IMR-90 (cell line): ENCODE data around the gene MAEA. TPM values are rescaled to one million over a fixed set of nuclear protein-coding genes. Genes with fewer than 3 reads are reported as not detected.

Experiments used
- ATAC-seq: fragments of 200-7000 bp; cut with Tn5 transposase; 2 replicates; pipeline ENCODE4 v1.9.1; 2020; ENCODE audit warnings: low read depth, mild to moderate bottlenecking, moderate library complexity
- BruUV-seq: library from RNA; stranded (reverse); fragments of 400-500 nt; replicated peaks from 2 replicates; lab custom pipeline; 2021; lab: Mats Ljungman, UMichigan
- CTCF ChIA-PET: fragments of 300-600 bp; formaldehyde crosslinking; extraction: SDS; loops from one replicate; lab custom pipeline; 2021; ENCODE audit warnings: antibody characterized with exemption; lab: Yijun Ruan, JAX
- POLR2A ChIA-PET: fragments of 300-600 bp; sonication (Branson Sonifier 250); formaldehyde crosslinking; loops from one replicate; lab custom pipeline; 2022; ENCODE audit warnings: antibody characterized with exemption; ENCODE audit not compliant: unreplicated experiment; lab: Charles Lee
- DNase-seq: peaks from one replicate; pipeline ENCODE4 v3.0.0; 2013
- H2AFZ ChIP-seq: replicated peaks from 2 replicates; pipeline ENCODE3; 2013; ENCODE audit warnings: low read length, mild to moderate bottlenecking; ENCODE audit not compliant: poor library complexity
- H2AK5ac ChIP-seq: 2 replicates; pipeline ENCODE4 v1.6.1; 2013; ENCODE audit warnings: low read depth, low read length, inconsistent platforms
- H2AK9ac ChIP-seq: replicated peaks from 2 replicates; pipeline ENCODE3; 2013; ENCODE audit warnings: mild to moderate bottlenecking, low read depth, low read length, moderate library complexity; ENCODE audit not compliant: poor library complexity
- H2BK120ac ChIP-seq: 2 replicates; pipeline ENCODE4 v1.6.1; 2013; ENCODE audit warnings: low read depth, low read length, inconsistent platforms
- H2BK15ac ChIP-seq: 3 replicates; pipeline ENCODE4 v1.6.1; 2013; ENCODE audit warnings: low read depth, low read length, inconsistent platforms
- H2BK20ac ChIP-seq: 2 replicates; pipeline ENCODE4 v1.6.1; 2013; ENCODE audit warnings: low read depth, mild to moderate bottlenecking, inconsistent platforms, low read length, moderate library complexity
- H2BK5ac ChIP-seq: 2 replicates; pipeline ENCODE4 v1.6.1; 2013; ENCODE audit warnings: mild to moderate bottlenecking, low read depth, low read length, inconsistent platforms; ENCODE audit not compliant: poor library complexity, severe bottlenecking
- H3K14ac ChIP-seq: replicated peaks from 2 replicates; pipeline ENCODE4 v1.6.1; 2013; ENCODE audit warnings: low read depth, low read length, inconsistent platforms
- H3K18ac ChIP-seq: 2 replicates; pipeline ENCODE4 v1.6.1; 2013; ENCODE audit warnings: low read depth, low read length, control low read depth
- H3K23ac ChIP-seq: 2 replicates; pipeline ENCODE4 v1.6.1; 2013; ENCODE audit warnings: low read depth, low read length, inconsistent platforms
- H3K27ac ChIP-seq: 2 replicates; pipeline ENCODE4 v1.5.1; 2013; ENCODE audit warnings: mild to moderate bottlenecking, control low read depth, low read length; ENCODE audit not compliant: insufficient read depth
- H3K27me3 ChIP-seq: 2 replicates; pipeline ENCODE4 v1.6.1; 2013; ENCODE audit warnings: low read length; ENCODE audit not compliant: control insufficient read depth, insufficient read depth
- H3K36me3 ChIP-seq: 2 replicates; pipeline ENCODE4 v1.6.1; 2013; ENCODE audit warnings: low read length, mixed read lengths; ENCODE audit not compliant: control insufficient read depth, insufficient read depth
- H3K4ac ChIP-seq: 2 replicates; pipeline ENCODE4 v1.6.1; 2013; ENCODE audit warnings: low read depth, low read length, inconsistent platforms
- H3K4me1 ChIP-seq: 2 replicates; pipeline ENCODE4 v1.6.1; 2013; ENCODE audit warnings: low read length, mixed read lengths; ENCODE audit not compliant: control insufficient read depth, insufficient read depth
- H3K4me2 ChIP-seq: 2 replicates; pipeline ENCODE4 v1.6.1; 2013; ENCODE audit warnings: low read depth, mild to moderate bottlenecking, control low read depth, low read length, moderate library complexity
- H3K4me3 ChIP-seq: 2 replicates; pipeline ENCODE4 v1.5.1; 2013; ENCODE audit warnings: low read depth, mild to moderate bottlenecking, control low read depth, low read length, moderate library complexity; ENCODE audit not compliant: insufficient read depth
- H3K56ac ChIP-seq: 2 replicates; pipeline ENCODE4 v1.6.1; 2013; ENCODE audit warnings: low read length, inconsistent platforms; ENCODE audit not compliant: insufficient read depth; ENCODE audit errors: extremely low read depth
- H3K79me1 ChIP-seq, 2 experiments: 2 replicates each; pipeline ENCODE4 v1.6.1; 2013; ENCODE audit warnings: low read length in 2 of 2, inconsistent platforms in 1 of 2, low read depth in 1 of 2
- H3K9ac ChIP-seq: 2 replicates; pipeline ENCODE4 v1.6.1; 2013; ENCODE audit warnings: low read depth, low read length, control low read depth
- H3K9me1 ChIP-seq: 2 replicates; pipeline ENCODE4 v1.6.1; 2013; ENCODE audit warnings: low read length, inconsistent platforms; ENCODE audit not compliant: insufficient read depth
- H3K9me3 ChIP-seq: 2 replicates; pipeline ENCODE4 v1.6.1; 2013; ENCODE audit warnings: low read length; ENCODE audit not compliant: control insufficient read depth, insufficient read depth
- H4K20me1 ChIP-seq: 2 replicates; pipeline ENCODE4 v1.6.1; 2013; ENCODE audit warnings: low read length, inconsistent platforms; ENCODE audit not compliant: insufficient read depth
- H4K5ac ChIP-seq: 2 replicates; pipeline ENCODE4 v1.6.1; 2013; ENCODE audit warnings: mild to moderate bottlenecking, low read depth, low read length, control low read depth
- H4K8ac ChIP-seq, 2 experiments: 2 replicates each; pipeline ENCODE4 v1.6.1; 2013; ENCODE audit warnings: low read depth in 2 of 2, low read length in 2 of 2, control low read depth in 1 of 2, inconsistent platforms in 1 of 2
- H4K91ac ChIP-seq: 2 replicates; pipeline ENCODE4 v1.6.1; 2013; ENCODE audit warnings: low read depth, low read length, inconsistent platforms; ENCODE audit not compliant: insufficient read depth
- CHD1 ChIP-seq: IDR thresholded peaks from 2 replicates; pipeline ENCODE4 v1.6.1; 2012; ENCODE audit warnings: low read depth, low read length, improper control_type of control experiment
- MAZ ChIP-seq: IDR thresholded peaks from 2 replicates; pipeline ENCODE4 v1.6.1; 2012; ENCODE audit warnings: low read depth, mild to moderate bottlenecking, low read length, improper control_type of control experiment, moderate library complexity, borderline replicate concordance
- NFE2L2 ChIP-seq: fragments of 150-350 bp; IDR thresholded peaks from 2 replicates; pipeline ENCODE4 v1.6.1; 2016; ENCODE audit warnings: low read depth, mild to moderate bottlenecking, low read length
- POLR2A ChIP-seq: IDR thresholded peaks from 2 replicates; pipeline ENCODE4 v1.6.1; 2012; ENCODE audit warnings: mild to moderate bottlenecking, low read depth, low read length
- RFX5 ChIP-seq: IDR thresholded peaks from 2 replicates; pipeline ENCODE4 v1.8.0; 2012; ENCODE audit warnings: low read depth, mild to moderate bottlenecking, low read length, moderate library complexity
- WGBS, 2 experiments: methylation state at CpG; one replicate each; pipeline versions ENCODE4 v1.1.5 to v1.1.7; 2013; ENCODE audit warnings: missing lambda C conversion rate in 2 of 2; ENCODE audit not compliant: insufficient read length in 1 of 2; ENCODE audit errors: extremely low coverage in 2 of 2; 5-methylcytosine and 5-hydroxymethylcytosine counted together
- dilution Hi-C: fragments of 300-500 bp; cut with HindIII; formaldehyde crosslinking; loops from one replicate; pipeline ENCODE4 v1.14.3; 2018; ENCODE audit warnings: low sequenced_read_pairs; ENCODE audit not compliant: unreplicated experiment
- in situ Hi-C: fragments of 300-500 bp; cut with MboI; formaldehyde crosslinking; loops from 3 replicates; pipeline ENCODE4 v1.14.3; 2019; ENCODE audit warnings: low sequenced_read_pairs, inconsistent platforms, mixed read lengths
- intact Hi-C: fragments of 100-400 bp; cut with micrococcal nuclease; formaldehyde crosslinking; loops from 2 replicates; pipeline ENCODE4 v1.10.0; 2022
- polyA plus RNA-seq, 3 experiments: library from polyadenylated mRNA; depleted of rRNA; stranded (reverse); fragments of >200 nt; gene quantifications; 2 replicates each; pipeline ENCODE4 v1.2.3, GENCODE V29; 2012; ENCODE audit warnings: low replicate concordance in 1 of 3
- total RNA-seq: library from RNA; depleted of rRNA; stranded (reverse); fragments of >200 nt; gene quantifications from 2 replicates; pipeline ENCODE4 v1.2.3, GENCODE V29; 2012
- TF ChIP-seq, protein P1 (sequence below): conservative IDR thresholded peaks from 2 replicates; pipeline ENCODE4 v1.5.1; 2012; ENCODE audit warnings: mild to moderate bottlenecking, low read depth, low read length, improper control_type of control experiment
- TF ChIP-seq, protein P2 (sequence below): fragments of 150-350 bp; IDR thresholded peaks from 2 replicates; pipeline ENCODE4 v1.6.1; 2016; ENCODE audit warnings: low read depth, mild to moderate bottlenecking, low read length, moderate library complexity, borderline replicate concordance

The MAEA gene
- total and polyA plus RNA-seq, 2 of the 4 experiments (the other 2 are of a cell fraction) = 61.5 to 108 TPM

- H3K79me1 ChIP-seq = no peaks in the 10 kb centered on the region; a peak in 1 of 4 replicates
- H3K56ac ChIP-seq = no peak overlapping the region
- TF ChIP-seq, protein P1, sequence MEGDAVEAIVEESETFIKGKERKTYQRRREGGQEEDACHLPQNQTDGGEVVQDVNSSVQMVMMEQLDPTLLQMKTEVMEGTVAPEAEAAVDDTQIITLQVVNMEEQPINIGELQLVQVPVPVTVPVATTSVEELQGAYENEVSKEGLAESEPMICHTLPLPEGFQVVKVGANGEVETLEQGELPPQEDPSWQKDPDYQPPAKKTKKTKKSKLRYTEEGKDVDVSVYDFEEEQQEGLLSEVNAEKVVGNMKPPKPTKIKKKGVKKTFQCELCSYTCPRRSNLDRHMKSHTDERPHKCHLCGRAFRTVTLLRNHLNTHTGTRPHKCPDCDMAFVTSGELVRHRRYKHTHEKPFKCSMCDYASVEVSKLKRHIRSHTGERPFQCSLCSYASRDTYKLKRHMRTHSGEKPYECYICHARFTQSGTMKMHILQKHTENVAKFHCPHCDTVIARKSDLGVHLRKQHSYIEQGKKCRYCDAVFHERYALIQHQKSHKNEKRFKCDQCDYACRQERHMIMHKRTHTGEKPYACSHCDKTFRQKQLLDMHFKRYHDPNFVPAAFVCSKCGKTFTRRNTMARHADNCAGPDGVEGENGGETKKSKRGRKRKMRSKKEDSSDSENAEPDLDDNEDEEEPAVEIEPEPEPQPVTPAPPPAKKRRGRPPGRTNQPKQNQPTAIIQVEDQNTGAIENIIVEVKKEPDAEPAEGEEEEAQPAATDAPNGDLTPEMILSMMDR = no peak
- TF ChIP-seq CHD1 (no peak), NFE2L2 (no peak), RFX5 (no peak), POLR2A (no peak), MAZ (no peak)
- TF ChIP-seq, protein P2, sequence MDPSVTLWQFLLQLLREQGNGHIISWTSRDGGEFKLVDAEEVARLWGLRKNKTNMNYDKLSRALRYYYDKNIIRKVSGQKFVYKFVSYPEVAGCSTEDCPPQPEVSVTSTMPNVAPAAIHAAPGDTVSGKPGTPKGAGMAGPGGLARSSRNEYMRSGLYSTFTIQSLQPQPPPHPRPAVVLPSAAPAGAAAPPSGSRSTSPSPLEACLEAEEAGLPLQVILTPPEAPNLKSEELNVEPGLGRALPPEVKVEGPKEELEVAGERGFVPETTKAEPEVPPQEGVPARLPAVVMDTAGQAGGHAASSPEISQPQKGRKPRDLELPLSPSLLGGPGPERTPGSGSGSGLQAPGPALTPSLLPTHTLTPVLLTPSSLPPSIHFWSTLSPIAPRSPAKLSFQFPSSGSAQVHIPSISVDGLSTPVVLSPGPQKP = no peak
- no peak overlapping the region for H2BK20ac ChIP-seq
- H2AFZ ChIP-seq = no peak overlapping the region
- no peak overlapping the region for H2BK120ac ChIP-seq
- H3K4me2 ChIP-seq = no peak overlapping the region
- no peak overlapping the region for H4K5ac ChIP-seq
- no peak overlapping the region for H3K4me3 ChIP-seq
- no peak overlapping the region for H3K14ac ChIP-seq
- H4K91ac ChIP-seq = no peak overlapping the region
- dilution Hi-C loops (no loop called here), intact Hi-C loops (no loop called here), in situ Hi-C loops (no loop called here)
- H3K27ac ChIP-seq = no peak overlapping the region
- H3K36me3 ChIP-seq = no peaks in the 10 kb centered on the region
- no peak overlapping the region for H4K8ac ChIP-seq
- no peak for DNase-seq
- POLR2A ChIA-PET = no interaction called here
- no peak overlapping the region for H2BK15ac ChIP-seq
- CTCF ChIA-PET = no interaction called here
- no TSS peak for BruUV-seq
- no peak overlapping the region for H3K23ac ChIP-seq
- ATAC-seq = no peak
- H3K9me3 ChIP-seq = no peaks in the 10 kb centered on the region
- peaks cover 2% of the 10 kb centered on the region; the same call in 1 of the 2 replicates for H3K27me3 ChIP-seq
- H2AK5ac ChIP-seq = no peak overlapping the region
- H4K20me1 ChIP-seq = no peaks in the 10 kb centered on the region
- no peaks in the 10 kb centered on the region for H3K9me1 ChIP-seq
- H3K4ac ChIP-seq = no peak overlapping the region
- H3K9ac ChIP-seq = no peak overlapping the region
- no peak overlapping the region for H2BK5ac ChIP-seq
- H2AK9ac ChIP-seq = no peak overlapping the region
- no peaks in the 10 kb centered on the region for H3K4me1 ChIP-seq
- H3K18ac ChIP-seq = no peak overlapping the region
- WGBS, 2 experiments = no CpG with 5 or more reads among the region's 9 CpGs
Observed at GRCh38 chr4:1274871-1275270, 14.8 kb upstream of the MAEA start.
